Sigmoid colon (tissue), 4 donors: ENCODE measurements around the gene CTRB1.

Source experiments
- EP300 ChIP-seq, 4 donors: sonication (generic); formaldehyde crosslinking; IDR thresholded peaks; one replicate each; pipeline ENCODE4 v1.6.1; 2017; ENCODE audit warnings: antibody characterized with exemption in 4 of 4
- POLR2A ChIP-seq, 2 donors: fragments of 450-650 bp; IDR thresholded peaks; one replicate each; pipeline ENCODE4 v1.6.1; 2016; ENCODE audit warnings: antibody characterized with exemption in 2 of 2, mild to moderate bottlenecking in 2 of 2, moderate library complexity in 2 of 2
- POLR2AphosphoS5 ChIP-seq, 4 donors: sonication (generic); formaldehyde crosslinking; IDR thresholded peaks; one replicate each; pipeline ENCODE4 v1.6.1; 2017; ENCODE audit warnings: antibody characterized with exemption in 4 of 4
- TF ChIP-seq, protein P1 (sequence below), 4 experiments: fragments of 450-650 bp in 3 of 4; fragments of 200-600 bp in 1 of 4; IDR thresholded peaks; one replicate each; pipeline ENCODE4 v1.5.1; 2016 to 2019; ENCODE audit warnings: antibody characterized with exemption in 4 of 4, mild to moderate bottlenecking in 3 of 4, moderate library complexity in 2 of 4

DNA sequence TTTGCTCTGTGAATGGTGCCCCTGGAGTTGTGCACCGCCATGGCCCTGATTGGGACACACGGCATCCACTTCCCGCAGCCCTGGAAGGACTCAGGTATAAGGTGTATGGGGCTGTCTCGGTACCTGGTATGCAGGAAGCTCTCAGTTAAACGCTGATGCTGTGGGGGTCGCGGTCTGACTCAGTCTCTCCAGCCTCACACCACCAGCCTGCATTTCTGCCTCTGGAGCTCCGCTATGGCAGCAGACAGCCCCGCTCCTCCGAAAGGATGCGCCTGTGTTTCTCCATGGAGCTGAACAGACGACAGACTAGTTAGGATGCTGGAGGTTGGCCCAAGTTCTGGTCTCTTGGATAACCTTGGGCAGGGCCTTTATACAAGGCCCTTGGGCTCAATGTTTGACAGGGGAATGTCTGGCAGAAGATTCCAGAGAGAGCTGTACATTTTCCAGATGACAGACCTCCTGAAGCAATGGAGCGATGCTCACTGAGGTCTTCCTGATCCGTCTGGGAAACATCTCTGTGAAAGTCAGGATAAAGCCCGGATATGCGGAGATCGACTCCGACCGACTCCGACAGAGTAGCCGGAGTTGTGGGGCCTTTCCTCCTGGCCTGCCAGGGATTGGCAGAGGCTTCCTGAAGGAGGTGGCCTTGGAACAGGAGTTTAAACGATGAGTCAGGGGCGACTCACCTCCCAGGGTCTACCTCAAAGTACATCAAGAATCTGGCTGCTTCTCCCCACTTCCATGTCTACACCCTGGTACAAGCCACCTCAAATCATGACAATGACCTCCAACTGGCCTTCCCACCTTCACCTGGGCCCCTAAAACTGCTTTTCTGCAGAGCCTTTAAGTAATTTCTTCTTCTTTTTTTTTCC is 54.5 kb downstream of the CTRB1 start:
- TF ChIP-seq, protein P1, sequence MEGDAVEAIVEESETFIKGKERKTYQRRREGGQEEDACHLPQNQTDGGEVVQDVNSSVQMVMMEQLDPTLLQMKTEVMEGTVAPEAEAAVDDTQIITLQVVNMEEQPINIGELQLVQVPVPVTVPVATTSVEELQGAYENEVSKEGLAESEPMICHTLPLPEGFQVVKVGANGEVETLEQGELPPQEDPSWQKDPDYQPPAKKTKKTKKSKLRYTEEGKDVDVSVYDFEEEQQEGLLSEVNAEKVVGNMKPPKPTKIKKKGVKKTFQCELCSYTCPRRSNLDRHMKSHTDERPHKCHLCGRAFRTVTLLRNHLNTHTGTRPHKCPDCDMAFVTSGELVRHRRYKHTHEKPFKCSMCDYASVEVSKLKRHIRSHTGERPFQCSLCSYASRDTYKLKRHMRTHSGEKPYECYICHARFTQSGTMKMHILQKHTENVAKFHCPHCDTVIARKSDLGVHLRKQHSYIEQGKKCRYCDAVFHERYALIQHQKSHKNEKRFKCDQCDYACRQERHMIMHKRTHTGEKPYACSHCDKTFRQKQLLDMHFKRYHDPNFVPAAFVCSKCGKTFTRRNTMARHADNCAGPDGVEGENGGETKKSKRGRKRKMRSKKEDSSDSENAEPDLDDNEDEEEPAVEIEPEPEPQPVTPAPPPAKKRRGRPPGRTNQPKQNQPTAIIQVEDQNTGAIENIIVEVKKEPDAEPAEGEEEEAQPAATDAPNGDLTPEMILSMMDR (IDR thresholded peaks at IDR 0.05) = no peak
- TF ChIP-seq POLR2A (IDR thresholded peaks at IDR 0.05) = no peak
- TF ChIP-seq EP300 (IDR thresholded peaks at IDR 0.05) = no peak
- TF ChIP-seq POLR2AphosphoS5 (IDR thresholded peaks at IDR 0.05) = peak in 2 of 4 donors; percentile 42 to 43
